NCI-H2081 treated with DMSO at 0.1 percent for 48 hours (cell line): ENCODE data around the gene NLGN1.

Experiments used
- DNase-seq: peaks from one replicate; lab custom pipeline; 2025; lab: John Stamatoyannopoulos, UW

Gene NLGN1

DNA sequence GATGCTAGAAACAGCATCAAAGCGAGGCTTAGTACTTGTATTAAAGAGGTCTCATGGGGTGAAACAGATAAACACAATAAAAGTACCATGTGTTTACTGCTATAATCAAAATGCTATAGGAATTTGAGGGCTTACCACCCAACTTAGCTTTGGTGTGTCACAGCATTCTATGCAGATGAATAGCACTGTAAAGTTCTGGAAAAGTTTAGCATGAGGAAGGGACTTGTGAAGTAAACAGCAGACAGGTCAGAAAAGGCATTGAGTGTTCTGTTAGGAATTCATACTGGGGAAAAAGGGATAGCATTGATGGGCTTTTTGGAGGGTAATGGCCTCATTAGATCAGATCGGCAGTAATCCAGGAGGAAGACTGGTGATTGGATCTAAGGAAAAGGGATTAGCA is 505.3 kb downstream of the NLGN1 start:
- no peak for DNase-seq

DNA sequence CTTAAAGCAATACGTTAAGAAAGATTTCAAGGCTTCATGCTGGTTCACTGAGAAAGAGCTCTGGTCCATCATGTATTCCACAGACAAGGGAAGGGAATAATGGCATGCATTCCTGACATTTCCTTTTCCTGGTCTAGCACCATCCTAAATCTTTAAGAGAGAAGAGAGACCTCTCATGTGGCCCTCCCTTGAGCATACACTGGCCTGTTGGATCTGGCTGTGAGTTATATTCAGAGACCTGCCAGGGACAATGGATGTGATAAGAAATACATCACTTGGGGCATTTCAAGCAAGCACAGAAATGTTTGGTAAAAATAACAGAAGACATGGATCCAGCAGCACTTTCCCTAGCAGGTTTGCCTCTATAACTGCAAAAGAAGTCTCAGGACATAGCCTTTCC is 507.8 kb downstream of the NLGN1 start:
- no peak for DNase-seq

GRCh38 chr3:173911446-173911845 is 513.9 kb downstream of the NLGN1 start:
- DNase-seq, result peak; percentile 68

DNA sequence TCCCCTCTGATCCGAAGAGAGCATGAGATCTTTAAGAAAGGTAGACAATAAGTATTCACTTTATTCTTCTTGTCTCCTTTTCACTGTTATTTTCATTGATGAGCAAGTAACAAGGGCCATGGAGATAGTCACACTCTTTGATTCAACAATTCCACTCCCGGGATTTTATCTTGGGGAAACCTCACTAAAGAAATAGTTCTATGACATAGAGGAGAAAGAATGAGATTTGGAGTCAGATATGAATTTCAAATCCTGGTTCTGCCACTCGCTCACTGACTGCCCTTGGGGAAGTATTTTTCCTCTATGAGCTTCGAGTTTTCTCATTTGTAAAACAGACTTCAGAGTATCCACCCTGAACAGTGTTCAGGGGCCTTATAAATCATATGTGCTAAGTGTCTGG is 514.6 kb downstream of the NLGN1 start:
- DNase-seq, result no peak

- DNase-seq, result no peak
Measured at GRCh38 chr3:173913397-173913796, 515.9 kb downstream of the NLGN1 start.

DNA sequence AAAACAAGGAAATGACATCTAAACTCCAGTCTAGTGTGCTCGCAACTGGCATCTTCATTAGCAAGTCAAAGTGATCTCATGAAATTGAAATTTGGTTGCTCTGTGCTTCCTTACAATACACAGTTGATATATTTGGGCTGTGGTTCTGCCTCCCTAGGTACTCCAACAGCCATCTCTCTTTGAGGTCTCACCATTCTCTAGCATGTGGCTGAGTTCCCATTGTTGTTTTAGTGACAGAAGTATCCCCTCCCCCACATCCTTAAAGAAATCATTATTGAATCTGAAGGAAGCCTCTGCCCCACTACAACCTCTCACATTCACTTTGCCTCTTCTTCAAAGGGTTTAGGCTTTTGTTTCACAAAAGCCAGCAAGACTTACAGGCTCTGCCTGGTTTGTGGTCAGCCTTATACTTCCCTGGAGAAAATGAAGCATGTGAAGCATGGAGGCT is 516.5 kb downstream of the NLGN1 start:
- DNase-seq, result no peak

DNA sequence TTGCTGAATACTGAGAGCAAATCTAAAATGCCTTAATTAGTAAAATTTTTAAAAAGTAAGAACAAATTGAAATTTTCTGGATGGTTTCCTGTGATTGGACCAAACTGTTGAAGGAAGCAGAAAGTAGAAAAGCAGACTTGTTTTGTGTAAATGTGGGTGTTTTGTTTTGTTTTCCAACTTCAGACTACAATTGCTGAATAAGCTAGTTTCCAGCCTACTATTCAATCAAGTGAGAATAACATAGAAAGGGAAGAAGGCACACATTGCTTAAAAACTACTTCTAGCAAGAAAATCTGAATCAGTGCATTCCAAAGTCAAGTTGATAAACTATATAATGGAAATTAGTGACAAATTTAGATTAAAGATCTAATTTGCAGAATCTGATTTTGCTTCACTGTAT is 519.3 kb downstream of the NLGN1 start:
- no peak for DNase-seq

- DNase-seq, result no peak
Measured at GRCh38 chr3:173920386-173920785, 522.8 kb downstream of the NLGN1 start.

DNA sequence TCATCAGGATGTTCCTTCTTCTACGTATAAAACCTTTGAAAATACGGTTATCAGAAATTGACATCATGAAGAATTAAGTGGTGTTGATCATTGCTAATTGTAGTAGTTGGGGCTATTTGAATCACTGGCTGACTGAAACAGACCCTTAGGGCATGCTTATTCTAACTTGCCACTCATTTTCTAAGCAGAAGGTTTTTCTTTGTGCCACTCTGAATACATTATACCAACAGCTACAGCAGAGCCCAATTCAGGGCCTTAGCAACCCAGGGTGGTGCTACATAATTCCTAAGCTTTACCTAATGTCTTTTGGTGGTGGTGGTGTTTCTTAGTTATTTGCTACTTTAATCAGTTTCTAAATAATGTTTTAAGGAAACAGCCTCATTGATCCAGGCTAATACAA is 524.2 kb downstream of the NLGN1 start:
- DNase-seq, result no peak

DNA sequence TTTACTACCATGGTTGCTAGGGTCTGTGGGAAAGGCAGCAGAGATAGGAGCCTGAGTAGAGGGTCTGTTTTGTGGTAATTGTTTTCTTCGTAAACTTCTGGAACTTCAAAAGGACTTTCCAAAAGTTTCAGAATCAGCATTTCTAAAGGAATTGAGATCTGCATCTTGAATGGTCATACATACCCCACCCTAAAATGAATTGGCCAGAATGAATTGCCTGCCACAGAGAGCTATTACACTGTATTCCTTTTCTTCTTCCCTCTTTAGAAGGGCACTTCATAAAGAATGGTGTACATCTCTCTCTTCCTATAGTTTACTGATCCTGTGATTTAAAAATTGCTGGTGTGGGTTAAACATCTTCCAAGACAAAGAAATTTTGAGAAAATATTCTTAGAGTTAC is 525.7 kb downstream of the NLGN1 start:
- no peak for DNase-seq

GRCh38 chr3:173930251-173930650 is 532.7 kb downstream of the NLGN1 start:
- DNase-seq, result no peak

DNA sequence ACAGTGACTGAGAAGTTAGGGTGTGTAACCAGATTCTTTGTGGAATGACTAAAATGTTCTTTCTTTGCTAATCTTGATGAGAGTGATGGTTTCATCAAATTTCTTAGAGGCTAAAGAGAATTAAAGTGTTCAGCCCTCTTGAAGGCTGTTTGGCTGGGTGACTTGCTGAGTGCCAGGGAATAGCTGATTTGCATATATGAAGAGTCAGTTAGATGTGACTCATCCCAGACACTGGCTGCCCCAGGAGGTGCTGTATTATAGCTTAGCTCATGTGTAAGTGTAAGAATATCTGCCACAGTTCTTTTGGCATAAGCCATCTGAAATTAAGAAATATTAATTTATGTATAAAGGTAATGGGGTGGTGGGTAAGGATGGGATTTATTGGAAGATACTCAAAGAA is 535.1 kb downstream of the NLGN1 start:
- no peak for DNase-seq

- DNase-seq, result no peak
Measured at GRCh38 chr3:173933113-173933512, 535.6 kb downstream of the NLGN1 start.

DNA sequence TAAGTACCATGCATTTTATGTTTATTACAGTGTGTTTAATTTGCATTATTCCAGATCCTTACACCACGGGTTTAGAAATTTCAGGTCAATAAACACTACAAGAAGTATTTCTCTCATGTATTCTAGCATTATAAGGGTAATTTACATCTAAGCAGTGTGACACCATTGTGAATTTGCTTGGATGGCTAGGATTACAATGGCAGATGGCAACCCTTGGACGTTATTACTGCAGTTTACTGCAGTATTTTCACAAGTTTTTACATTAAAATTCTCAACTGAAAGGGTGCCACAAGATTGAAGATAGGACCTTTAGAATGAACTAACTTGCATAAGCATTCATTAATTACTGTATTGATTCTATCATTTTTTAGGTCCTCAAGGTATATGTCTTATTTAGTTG is 538.8 kb downstream of the NLGN1 start:
- no peak for DNase-seq

GRCh38 chr3:173938159-173938558 is 540.6 kb downstream of the NLGN1 start:
- DNase-seq, result peak; percentile 78

- no peak for DNase-seq
Measured at GRCh38 chr3:173938616-173939015, 541.1 kb downstream of the NLGN1 start.

DNA sequence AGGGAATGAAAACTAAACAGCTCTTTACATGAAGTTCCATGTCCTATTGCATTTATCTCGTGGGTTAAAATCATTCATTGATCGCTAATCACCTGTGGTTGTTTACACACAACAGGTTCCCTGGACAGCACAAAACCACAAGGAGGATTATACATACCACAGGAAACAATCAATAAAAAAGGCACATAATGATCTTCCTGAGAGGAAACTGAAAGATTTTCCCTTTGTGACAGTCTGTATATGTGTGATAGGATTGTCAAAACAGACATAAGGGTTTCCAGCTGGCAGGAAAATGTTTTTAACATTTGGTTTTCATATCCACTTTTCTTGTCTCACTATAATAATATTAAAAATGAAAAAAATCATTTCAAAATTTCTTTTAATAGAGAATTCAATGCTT is 541.8 kb downstream of the NLGN1 start:
- no peak for DNase-seq

DNA sequence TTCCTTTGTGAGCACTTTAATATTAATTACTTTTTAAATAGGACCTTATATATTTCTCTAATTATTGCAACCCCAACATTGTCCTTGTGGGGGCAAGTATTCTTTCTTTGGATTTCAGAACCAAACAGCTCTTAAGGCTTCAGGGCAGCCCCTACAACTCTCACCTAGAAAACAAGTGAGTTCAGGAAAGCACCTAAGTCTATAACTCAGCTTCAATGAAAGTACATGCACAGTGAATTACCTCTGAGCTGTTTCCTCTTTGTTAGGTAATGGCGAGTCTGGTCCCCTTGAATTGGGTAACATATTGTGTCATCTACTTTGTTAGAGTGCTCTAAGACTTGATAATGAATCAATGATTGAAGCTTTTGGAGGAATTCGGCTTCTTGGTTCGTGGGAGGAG is 545.7 kb downstream of the NLGN1 start:
- no peak for DNase-seq

- no peak for DNase-seq
Measured at GRCh38 chr3:173945170-173945569, 547.6 kb downstream of the NLGN1 start.

DNA sequence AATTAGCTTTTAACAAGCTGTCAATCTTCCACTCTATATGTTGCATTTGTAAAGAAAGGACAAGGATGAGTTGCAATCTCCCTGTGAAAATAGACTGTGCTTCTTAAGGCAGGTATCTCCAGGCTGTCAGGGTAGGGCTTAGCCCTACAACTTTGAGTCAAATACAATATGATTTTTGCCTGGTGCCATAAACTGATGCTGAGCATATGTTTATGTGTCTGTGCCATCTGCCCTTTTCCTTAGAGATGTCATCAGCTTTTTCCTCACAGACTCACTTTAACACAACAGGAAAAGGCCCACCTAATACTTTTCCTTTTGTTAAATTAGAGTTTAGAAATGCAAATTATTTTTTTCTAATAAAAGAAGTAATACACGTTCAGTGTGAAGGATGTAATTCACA is 548.3 kb downstream of the NLGN1 start:
- no peak for DNase-seq

DNA sequence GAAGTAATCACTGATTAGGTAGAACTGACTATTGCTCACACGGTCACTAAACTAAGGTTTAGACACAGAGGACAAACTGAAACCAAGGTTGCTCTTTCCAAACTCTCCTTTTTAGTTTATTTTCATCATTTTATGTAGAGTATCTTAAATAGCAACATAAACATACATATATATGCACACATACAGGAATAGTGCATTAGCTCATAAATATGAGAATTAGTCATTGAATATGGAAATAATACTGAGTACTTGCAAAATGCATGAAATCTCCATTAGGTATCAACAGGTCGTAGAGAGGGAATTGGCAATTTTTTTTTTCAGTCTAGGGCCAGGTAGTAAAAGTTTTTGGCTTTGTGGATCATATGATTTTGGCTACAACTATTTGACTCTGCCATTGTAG is 557.1 kb downstream of the NLGN1 start:
- no peak for DNase-seq

- no peak for DNase-seq
Measured at GRCh38 chr3:173957646-173958045, 560.1 kb downstream of the NLGN1 start.

DNA sequence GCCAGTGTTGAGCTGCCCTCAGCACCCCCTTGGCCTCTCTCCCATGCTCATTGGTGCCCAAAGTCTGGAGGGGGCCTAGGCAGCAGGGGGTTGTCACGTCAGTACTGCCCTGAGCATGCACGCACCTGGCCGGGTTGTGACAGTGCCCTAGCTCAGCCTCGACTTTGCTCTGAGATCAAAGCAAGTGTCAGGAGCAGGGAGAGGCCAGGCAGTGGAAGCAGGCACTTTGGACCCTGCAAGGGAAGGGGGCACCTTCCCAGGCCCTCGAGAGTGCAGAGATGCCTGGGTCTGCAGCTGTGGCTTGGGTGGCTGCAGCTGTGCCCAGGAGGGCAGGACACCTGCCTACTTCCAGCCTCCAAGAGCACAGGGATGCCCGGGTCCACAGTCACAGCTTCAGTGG is 561.3 kb downstream of the NLGN1 start:
- DNase-seq, result no peak

DNA sequence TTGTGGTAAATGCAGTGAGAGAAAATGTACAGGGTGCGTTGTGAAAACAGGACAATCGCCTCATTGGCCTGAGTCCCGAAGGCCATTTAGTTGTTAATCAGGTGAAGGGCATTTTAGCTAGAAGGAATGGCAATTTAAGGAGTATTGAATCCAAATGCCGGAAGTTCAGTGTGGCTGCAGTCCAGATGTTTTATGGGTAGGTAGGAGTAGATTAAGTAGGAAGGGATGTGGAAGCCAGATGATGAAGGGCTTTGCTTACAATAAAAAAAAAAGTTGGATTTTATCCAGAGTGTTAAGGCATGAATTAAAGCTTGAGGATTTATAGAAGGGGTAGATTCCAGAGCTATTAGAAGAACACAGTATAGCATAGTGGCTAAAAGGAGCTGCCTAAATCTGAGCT is 572.7 kb downstream of the NLGN1 start:
- DNase-seq, result no peak

GRCh38 chr3:173976281-173976680 is 578.7 kb downstream of the NLGN1 start:
- DNase-seq, result no peak
